Endothelial cell of umbilical vein (primary cell): ENCODE data around the gene SLC8A1. TPM values are rescaled to one million over a fixed set of nuclear protein-coding genes. Genes with fewer than 3 reads are reported as not detected.

Experiments
- BruUV-seq: library from RNA; stranded (reverse); fragments of 400-500 nt; replicated peaks from 2 replicates; lab custom pipeline; 2021; lab: Mats Ljungman, UMichigan
- CTCF ChIA-PET: fragments of 300-600, 350-600 bp; sonication (Branson Sonifier 250); formaldehyde crosslinking; loops from one replicate; lab custom pipeline; 2021; ENCODE audit warnings: antibody characterized with exemption, inconsistent platforms; lab: Charles Lee
- POLR2A ChIA-PET: fragments of 300-600, 350-600 bp; sonication (Branson Sonifier 250); formaldehyde crosslinking; loops from one replicate; lab custom pipeline; 2021; ENCODE audit warnings: antibody characterized with exemption, inconsistent platforms; lab: Charles Lee
- DNase-seq: peaks from one replicate; pipeline ENCODE4 v3.0.0-alpha.2; 2011; ENCODE audit warnings: low read depth, low spot score
- FAIRE-seq: peaks from 2 replicates; lab custom pipeline; 2011; peaks lifted over from hg19 to GRCh38; lab: Jason Lieb, UNC
- H2AFZ ChIP-seq: 2 replicates; pipeline ENCODE4 v1.6.0; 2012; ENCODE audit warnings: low read depth, low read length, control low read depth, inconsistent platforms
- H3K27ac ChIP-seq: 2 replicates; pipeline ENCODE4 v1.5.1; 2011; ENCODE audit warnings: low read depth, mild to moderate bottlenecking, control low read depth, low read length, moderate library complexity; ENCODE audit not compliant: insufficient read depth
- H3K27me3 ChIP-seq, 2 experiments: 2 replicates each; pipeline versions ENCODE4 v1.6.0 to v1.6.1; 2011; ENCODE audit warnings: low read length in 2 of 2, mixed read lengths in 1 of 2; ENCODE audit not compliant: control insufficient read depth in 2 of 2, insufficient read depth in 2 of 2
- H3K36me3 ChIP-seq, 2 experiments: 2 replicates in 1 of 2; 3 replicates in 1 of 2; pipeline ENCODE4 v1.5.1; 2011; ENCODE audit warnings: low read length in 2 of 2, mild to moderate bottlenecking in 1 of 2, moderate library complexity in 1 of 2; ENCODE audit not compliant: control insufficient read depth in 2 of 2, insufficient read depth in 2 of 2; ENCODE audit errors: extremely low read depth in 1 of 2
- H3K4me1 ChIP-seq: 3 replicates; pipeline ENCODE4 v1.5.1; 2011; ENCODE audit warnings: mild to moderate bottlenecking, low read length; ENCODE audit not compliant: control insufficient read depth, insufficient read depth; ENCODE audit errors: extremely low read depth
- H3K4me2 ChIP-seq: 2 replicates; pipeline ENCODE4 v1.6.1; 2011; ENCODE audit warnings: low read length, control low read depth, mixed read lengths; ENCODE audit not compliant: insufficient read depth
- H3K4me3 ChIP-seq, 3 experiments: fragments of 200-600 bp in 1 of 3; sonication (generic), shearing (Covaris generic) in 1 of 3; replicated peaks in 1 of 3; 2 replicates each; pipeline ENCODE4 v1.5.1; 2011 to 2016; ENCODE audit warnings: control low read depth in 3 of 3, low read length in 3 of 3, mild to moderate bottlenecking in 2 of 3, inconsistent platforms in 1 of 3, low read depth in 1 of 3, moderate library complexity in 1 of 3; ENCODE audit not compliant: insufficient read depth in 1 of 3
- H3K79me2 ChIP-seq: 2 replicates; pipeline ENCODE4 v1.6.0; 2012; ENCODE audit warnings: low read length, inconsistent platforms; ENCODE audit not compliant: control insufficient read depth, insufficient read depth
- H3K9ac ChIP-seq: replicated peaks from 2 replicates; pipeline ENCODE3; 2011; ENCODE audit warnings: low read length, control low read depth; ENCODE audit not compliant: insufficient read depth; ENCODE audit errors: extremely low read depth
- H3K9me1 ChIP-seq: replicated peaks from 3 replicates; pipeline ENCODE4 v1.6.0; 2011; ENCODE audit warnings: mild to moderate bottlenecking, low read length; ENCODE audit not compliant: control insufficient read depth, insufficient read depth; ENCODE audit errors: extremely low read depth
- H3K9me3 ChIP-seq: replicated peaks from 2 replicates; pipeline ENCODE4 v1.5.1; 2012; ENCODE audit warnings: low read length, inconsistent platforms; ENCODE audit not compliant: control insufficient read depth, insufficient read depth
- H4K20me1 ChIP-seq: replicated peaks from 2 replicates; pipeline ENCODE3; 2011; ENCODE audit warnings: mild to moderate bottlenecking, low read length; ENCODE audit not compliant: control insufficient read depth, insufficient read depth; ENCODE audit errors: extremely low read depth
- CTCF ChIP-seq, 2 donors: IDR thresholded peaks; 1 replicate in 1 of 2; 2 replicates in 1 of 2; pipeline ENCODE4 v1.5.1; 2011; ENCODE audit warnings: low read length in 2 of 2, mild to moderate bottlenecking in 2 of 2, moderate library complexity in 2 of 2, control low read depth in 1 of 2, inconsistent platforms in 1 of 2, low read depth in 1 of 2; ENCODE audit not compliant: insufficient read depth in 1 of 2; ENCODE audit errors: extremely low read depth in 1 of 2
- EZH2 ChIP-seq: IDR thresholded peaks from 2 replicates; pipeline ENCODE4 v1.6.1; 2012; ENCODE audit warnings: borderline replicate concordance, low read depth, mild to moderate bottlenecking, moderate library complexity, low read length, inconsistent platforms; ENCODE audit not compliant: severe bottlenecking
- FOS ChIP-seq: IDR thresholded peaks from 2 replicates; pipeline ENCODE4 v1.6.1; 2011; ENCODE audit warnings: mild to moderate bottlenecking, low read length, moderate library complexity, borderline replicate concordance; ENCODE audit not compliant: insufficient read depth
- GATA2 ChIP-seq: IDR thresholded peaks from 2 replicates; pipeline ENCODE4 v1.7.0; 2011; ENCODE audit warnings: low read depth, mild to moderate bottlenecking, moderate library complexity, mixed read lengths, low read length; ENCODE audit not compliant: insufficient read length, insufficient read depth
- JUN ChIP-seq: IDR thresholded peaks from 2 replicates; pipeline ENCODE4 v1.6.1; 2011; ENCODE audit warnings: borderline replicate concordance, low read depth; ENCODE audit not compliant: insufficient read length, insufficient read depth
- MYC ChIP-seq: IDR thresholded peaks from one replicate; pipeline ENCODE4 v1.6.1; 2011; ENCODE audit warnings: mild to moderate bottlenecking, low read depth, low read length
- POLR2A ChIP-seq: IDR thresholded peaks from 2 replicates; pipeline ENCODE4 v1.6.1; 2012; ENCODE audit warnings: low read depth, mild to moderate bottlenecking, control low read depth, low read length
- POLR2AphosphoS5 ChIP-seq: IDR thresholded peaks from 2 replicates; pipeline ENCODE4 v1.6.1; 2012; ENCODE audit warnings: low read depth, mild to moderate bottlenecking, control low read depth, low read length, moderate library complexity; ENCODE audit not compliant: insufficient read depth
- dilution Hi-C: fragments of 300-500 bp; cut with MboI; formaldehyde crosslinking; loops from one replicate; pipeline ENCODE4 v1.15.0; 2019; ENCODE audit warnings: low sequenced_read_pairs; ENCODE audit not compliant: extremely low pct_ligation_motif_present
- intact Hi-C: fragments of 100-400 bp; cut with micrococcal nuclease; formaldehyde crosslinking; loops from one replicate; pipeline ENCODE4 v1.10.0; 2022
- polyA plus RNA-seq, 4 experiments: library from polyadenylated mRNA; depleted of rRNA in 3 of 4; stranded (reverse) in 3 of 4; unstranded in 1 of 4; fragments of >200 nt; gene quantifications; 2 replicates each; pipeline versions ENCODE4 v1.2.1 to v1.2.3, GENCODE V29; 2011 to 2012; ENCODE audit warnings: missing spikeins in 1 of 4
- total RNA-seq: library from RNA; stranded (reverse); gene quantifications from 2 replicates; pipeline ENCODE4 v1.2.3, GENCODE V29; 2021
- TF ChIP-seq, protein P1 (sequence below): IDR thresholded peaks from 2 replicates; pipeline ENCODE4 v1.6.1; 2011; ENCODE audit not compliant: insufficient read depth, insufficient read length

SLC8A1 gene
- total and polyA plus RNA-seq, 2 donors (not counting 3 experiments of a cell fraction or from before 2014, with no cell fraction given) = 0.19 to 1.8 TPM

DNA sequence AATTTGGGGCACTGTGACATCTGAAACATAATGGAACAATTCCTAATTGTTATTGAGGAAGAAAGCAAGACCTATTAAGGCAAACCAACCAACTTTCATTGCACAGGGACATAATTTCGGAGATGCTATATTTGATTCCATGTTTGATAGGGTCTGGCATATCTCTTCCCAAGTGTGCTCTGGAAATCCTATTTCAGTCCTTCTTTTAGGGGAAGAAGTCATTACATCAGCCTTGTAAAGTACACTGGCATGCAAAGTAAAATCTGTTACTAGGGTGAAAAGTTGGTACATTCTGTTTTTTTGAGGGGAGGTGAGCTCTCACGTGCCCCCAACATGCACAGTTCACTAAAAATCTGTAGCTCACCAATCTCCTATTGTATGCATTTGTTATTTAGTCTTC lies 172.4 kb downstream of the SLC8A1 start:
- no TSS peak for BruUV-seq
- intact Hi-C loops = no loop called here
- H3K79me2 ChIP-seq = no peaks in the 10 kb centered on the region
- H3K27me3 ChIP-seq = no peaks in the 10 kb centered on the region
- TF ChIP-seq CTCF (IDR thresholded peaks at IDR 0.05; ENCODE audit: extremely low read depth in 1 of 2, insufficient read depth in 1 of 2, low read depth in 1 of 2, low read length in 2 of 2) = no peak
- TF ChIP-seq JUN = no peak
- TF ChIP-seq EZH2 = no peak
- no peak for TF ChIP-seq FOS
- TF ChIP-seq GATA2 = no peak
- no peak for TF ChIP-seq POLR2A
- no peak for TF ChIP-seq POLR2AphosphoS5
- no peak for TF ChIP-seq MYC
- TF ChIP-seq, protein P1, sequence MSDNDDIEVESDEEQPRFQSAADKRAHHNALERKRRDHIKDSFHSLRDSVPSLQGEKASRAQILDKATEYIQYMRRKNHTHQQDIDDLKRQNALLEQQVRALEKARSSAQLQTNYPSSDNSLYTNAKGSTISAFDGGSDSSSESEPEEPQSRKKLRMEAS = no peak
- CTCF ChIA-PET = interaction anchor here (1.1 to 1.4 kb wide), 2 partner anchors 25 to 38 kb away, joined by 3 to 4 read pairs; no protein-coding TSS in a partner anchor
- H3K9me1 ChIP-seq = no peaks in the 10 kb centered on the region
- no peaks in the 10 kb centered on the region for H3K36me3 ChIP-seq
- H3K9me3 ChIP-seq = no peaks in the 10 kb centered on the region
- POLR2A ChIA-PET = no interaction called here
- H3K4me1 ChIP-seq = no peaks in the 10 kb centered on the region
- H3K4me3 ChIP-seq = no peak overlapping the region
- DNase-seq (no peak), FAIRE-seq (no peak)
- H3K27ac ChIP-seq = no peak overlapping the region
- dilution Hi-C loops = no loop called here
- no peaks in the 10 kb centered on the region for H4K20me1 ChIP-seq
- H3K4me2 ChIP-seq = no peak overlapping the region
- H2AFZ ChIP-seq = no peak overlapping the region
- H3K9ac ChIP-seq = no peak overlapping the region
